RWPE2 (cell line): ENCODE data around the gene CEP95.
"Not testable (repeated sequence)": the region's sequence is repeated elsewhere in the genome, so short reads cannot be mapped to it uniquely, and the experiment has no call there.

Experiments used
- ATAC-seq: fragments of 200-7000 bp; cut with Tn5 transposase; 3 replicates; pipeline ENCODE4 v1.9.1; 2021; ENCODE audit warnings: low read depth
- DNase-seq: peaks from one replicate; pipeline ENCODE4 v3.0.0-alpha.2; 2020; ENCODE audit warnings: low spot score
- H3K27ac ChIP-seq: fragments of 450-650 bp; 2 replicates; pipeline ENCODE4 v1.5.1; 2017; ENCODE audit warnings: mild to moderate bottlenecking; ENCODE audit not compliant: poor library complexity, severe bottlenecking
- H3K27me3 ChIP-seq: fragments of 250-450 bp; sonication (Bioruptor Pico); 2 replicates; pipeline ENCODE4 v1.5.1; 2021; ENCODE audit warnings: mild to moderate bottlenecking, moderate library complexity; ENCODE audit not compliant: insufficient read depth, poor library complexity, severe bottlenecking
- H3K36me3 ChIP-seq: fragments of 250-450 bp; sonication (Bioruptor Pico); 2 replicates; pipeline ENCODE4 v1.5.1; 2020; ENCODE audit warnings: low read depth, mild to moderate bottlenecking, moderate library complexity
- H3K4me1 ChIP-seq: fragments of 250-450 bp; sonication (Bioruptor Pico); 2 replicates; pipeline ENCODE4 v1.5.1; 2021; ENCODE audit warnings: mild to moderate bottlenecking, moderate library complexity; ENCODE audit not compliant: insufficient read depth, poor library complexity, severe bottlenecking
- H3K4me3 ChIP-seq: fragments of 250-450 bp; sonication (Bioruptor Pico); 2 replicates; pipeline ENCODE4 v1.5.1; 2021; ENCODE audit warnings: mild to moderate bottlenecking, moderate library complexity; ENCODE audit not compliant: severe bottlenecking
- H3K9me3 ChIP-seq: fragments of 250-450 bp; sonication (Bioruptor Pico); 2 replicates; pipeline ENCODE4 v1.5.1; 2021; ENCODE audit warnings: mild to moderate bottlenecking, moderate library complexity; ENCODE audit not compliant: severe bottlenecking
- TF ChIP-seq, protein P1 (sequence below): fragments of 450-650 bp; IDR thresholded peaks from one replicate; pipeline ENCODE4 v1.5.1; 2017; ENCODE audit warnings: mild to moderate bottlenecking, moderate library complexity; ENCODE audit not compliant: poor library complexity, severe bottlenecking

CEP95 gene

GRCh38 chr17:64573214-64573613 lies 66.4 kb downstream of the CEP95 start:
- H3K27ac ChIP-seq = no peak overlapping the region
- H3K4me1 ChIP-seq = peaks cover 3% of the 10 kb centered on the region
- ATAC-seq (no peak), DNase-seq (no peak)
- H3K27me3 ChIP-seq = no peaks in the 10 kb centered on the region
- peaks cover 92% of the 10 kb centered on the region for H3K36me3 ChIP-seq
- TF ChIP-seq, protein P1, sequence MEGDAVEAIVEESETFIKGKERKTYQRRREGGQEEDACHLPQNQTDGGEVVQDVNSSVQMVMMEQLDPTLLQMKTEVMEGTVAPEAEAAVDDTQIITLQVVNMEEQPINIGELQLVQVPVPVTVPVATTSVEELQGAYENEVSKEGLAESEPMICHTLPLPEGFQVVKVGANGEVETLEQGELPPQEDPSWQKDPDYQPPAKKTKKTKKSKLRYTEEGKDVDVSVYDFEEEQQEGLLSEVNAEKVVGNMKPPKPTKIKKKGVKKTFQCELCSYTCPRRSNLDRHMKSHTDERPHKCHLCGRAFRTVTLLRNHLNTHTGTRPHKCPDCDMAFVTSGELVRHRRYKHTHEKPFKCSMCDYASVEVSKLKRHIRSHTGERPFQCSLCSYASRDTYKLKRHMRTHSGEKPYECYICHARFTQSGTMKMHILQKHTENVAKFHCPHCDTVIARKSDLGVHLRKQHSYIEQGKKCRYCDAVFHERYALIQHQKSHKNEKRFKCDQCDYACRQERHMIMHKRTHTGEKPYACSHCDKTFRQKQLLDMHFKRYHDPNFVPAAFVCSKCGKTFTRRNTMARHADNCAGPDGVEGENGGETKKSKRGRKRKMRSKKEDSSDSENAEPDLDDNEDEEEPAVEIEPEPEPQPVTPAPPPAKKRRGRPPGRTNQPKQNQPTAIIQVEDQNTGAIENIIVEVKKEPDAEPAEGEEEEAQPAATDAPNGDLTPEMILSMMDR = no peak
- no peaks in the 10 kb centered on the region for H3K9me3 ChIP-seq
- no peak overlapping the region for H3K4me3 ChIP-seq

GRCh38 chr17:64574646-64575045 lies 67.9 kb downstream of the CEP95 start:
- no peak overlapping the region for H3K27ac ChIP-seq
- peaks cover 3% of the 10 kb centered on the region for H3K4me1 ChIP-seq
- ATAC-seq (no peak), DNase-seq (no peak)
- peaks cover 92% of the 10 kb centered on the region for H3K36me3 ChIP-seq
- H3K9me3 ChIP-seq = no peaks in the 10 kb centered on the region
- no peaks in the 10 kb centered on the region for H3K27me3 ChIP-seq
- H3K4me3 ChIP-seq = no peak overlapping the region
- TF ChIP-seq, protein P1 = no peak

GRCh38 chr17:64575431-64575830 lies 68.7 kb downstream of the CEP95 start:
- no peak overlapping the region for H3K27ac ChIP-seq
- H3K4me3 ChIP-seq = no peak overlapping the region
- H3K9me3 ChIP-seq = no peaks in the 10 kb centered on the region
- DNase-seq (no peak), ATAC-seq (no peak)
- TF ChIP-seq, protein P1 = no peak
- H3K36me3 ChIP-seq = peaks cover 92% of the 10 kb centered on the region
- no peaks in the 10 kb centered on the region for H3K27me3 ChIP-seq
- H3K4me1 ChIP-seq = peaks cover 3% of the 10 kb centered on the region

DNA sequence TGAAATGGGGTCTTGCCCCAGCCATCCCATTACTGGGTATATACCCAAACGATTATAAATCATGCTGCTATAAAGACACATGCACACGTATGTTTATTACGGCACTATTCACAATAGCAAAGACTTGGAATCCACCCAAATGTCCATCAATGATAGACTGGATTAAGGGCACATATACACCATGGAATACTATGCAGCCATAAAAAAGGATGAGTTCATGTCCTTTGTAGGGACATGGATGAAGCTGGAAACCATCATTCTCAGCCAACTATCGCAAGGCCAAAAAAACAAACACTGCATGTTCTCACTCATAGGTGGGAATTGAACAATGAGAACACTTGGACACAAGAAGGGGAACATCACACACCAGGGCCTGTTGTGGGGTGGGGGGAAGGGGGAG lies 70.2 kb downstream of the CEP95 start:
- not testable (repeated sequence) for H3K27ac ChIP-seq, DNase-seq, H3K27me3 ChIP-seq, H3K9me3 ChIP-seq, ATAC-seq, H3K4me1 ChIP-seq, H3K4me3 ChIP-seq
- H3K36me3 ChIP-seq = peaks cover 92% of the 10 kb centered on the region

GRCh38 chr17:64579917-64580316 lies 73.1 kb downstream of the CEP95 start:
- DNase-seq (no peak), ATAC-seq (no peak)
- Histone ChIP-seq H3K27me3 (no peaks in the 10 kb centered on the region), H3K27ac (no peak overlapping the region), H3K36me3 (peaks cover 94% of the 10 kb centered on the region), H3K4me3 (no peak overlapping the region), H3K4me1 (no peaks in the 10 kb centered on the region), H3K9me3 (no peaks in the 10 kb centered on the region)
- TF ChIP-seq, protein P1 = no peak
